C4-2B (cell line): ENCODE data around the gene MYOT.

Experiments
- ZFX ChIP-seq: fragments of 450-650 bp; IDR thresholded peaks from 2 replicates; pipeline ENCODE4 v1.6.1; 2017
- TF ChIP-seq, protein P1 (sequence below): fragments of 450-650 bp; conservative IDR thresholded peaks from 2 replicates; pipeline ENCODE4 v1.5.1; 2017; ENCODE audit warnings: mild to moderate bottlenecking

DNA sequence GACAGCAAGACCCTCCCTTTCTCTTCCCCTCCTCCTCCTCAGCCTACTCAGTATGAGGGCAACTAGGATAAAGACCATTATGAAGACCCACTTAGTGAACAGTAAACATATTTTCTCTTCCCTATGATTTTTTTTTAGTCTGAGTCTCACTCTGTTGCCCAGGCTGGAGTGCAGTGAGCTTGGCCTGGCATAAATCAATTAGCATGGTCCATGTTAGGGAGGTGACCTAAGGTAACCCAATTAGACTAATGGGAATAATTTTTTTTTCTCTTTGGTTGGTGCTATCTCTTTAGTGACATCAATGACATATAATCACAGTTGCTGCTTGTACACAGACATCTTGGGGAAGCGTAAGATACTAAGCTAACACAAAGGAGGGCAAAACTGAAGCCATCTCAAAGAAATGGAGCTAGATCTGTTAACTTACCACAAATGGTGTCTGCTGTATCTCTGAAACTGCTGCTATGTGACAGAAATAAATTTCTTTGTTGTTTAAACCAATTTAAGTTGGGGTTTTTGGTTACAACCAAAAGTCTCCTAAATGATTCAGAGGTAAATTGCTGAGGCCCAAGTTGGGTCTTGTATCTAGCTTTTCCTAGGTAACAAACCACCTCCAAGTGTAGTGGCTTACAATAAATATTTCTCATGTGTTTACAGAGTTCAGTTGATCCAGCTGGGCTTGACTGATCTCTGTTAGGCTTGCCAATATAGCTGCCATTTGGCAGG, 34.9 kb downstream of the MYOT start:
- TF ChIP-seq, protein P1, sequence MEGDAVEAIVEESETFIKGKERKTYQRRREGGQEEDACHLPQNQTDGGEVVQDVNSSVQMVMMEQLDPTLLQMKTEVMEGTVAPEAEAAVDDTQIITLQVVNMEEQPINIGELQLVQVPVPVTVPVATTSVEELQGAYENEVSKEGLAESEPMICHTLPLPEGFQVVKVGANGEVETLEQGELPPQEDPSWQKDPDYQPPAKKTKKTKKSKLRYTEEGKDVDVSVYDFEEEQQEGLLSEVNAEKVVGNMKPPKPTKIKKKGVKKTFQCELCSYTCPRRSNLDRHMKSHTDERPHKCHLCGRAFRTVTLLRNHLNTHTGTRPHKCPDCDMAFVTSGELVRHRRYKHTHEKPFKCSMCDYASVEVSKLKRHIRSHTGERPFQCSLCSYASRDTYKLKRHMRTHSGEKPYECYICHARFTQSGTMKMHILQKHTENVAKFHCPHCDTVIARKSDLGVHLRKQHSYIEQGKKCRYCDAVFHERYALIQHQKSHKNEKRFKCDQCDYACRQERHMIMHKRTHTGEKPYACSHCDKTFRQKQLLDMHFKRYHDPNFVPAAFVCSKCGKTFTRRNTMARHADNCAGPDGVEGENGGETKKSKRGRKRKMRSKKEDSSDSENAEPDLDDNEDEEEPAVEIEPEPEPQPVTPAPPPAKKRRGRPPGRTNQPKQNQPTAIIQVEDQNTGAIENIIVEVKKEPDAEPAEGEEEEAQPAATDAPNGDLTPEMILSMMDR: no peak
- no peak for TF ChIP-seq ZFX
